MM.1S (cell line): ENCODE results near the gene UNC5C.

Experiments
- DNase-seq: peaks from one replicate; pipeline ENCODE4 v3.0.0-alpha.2; 2015
- H2AFZ ChIP-seq: fragments of 300-600 bp; sonication (generic); 2 replicates; pipeline ENCODE4 v1.6.0; 2016; ENCODE audit warnings: antibody characterized with exemption, low read length
- H3F3A ChIP-seq: fragments of 300-600 bp; sonication (generic); 2 replicates; pipeline ENCODE4 v1.6.1; 2016; ENCODE audit warnings: mild to moderate bottlenecking, antibody characterized with exemption, low read length, moderate library complexity, mixed read lengths; ENCODE audit not compliant: insufficient read depth
- H3K27ac ChIP-seq: fragments of 300-600 bp; sonication (generic); 2 replicates; pipeline ENCODE4 v1.5.1; 2016; ENCODE audit warnings: mild to moderate bottlenecking, low read length
- H3K27me3 ChIP-seq: fragments of 300-600 bp; sonication (generic); replicated peaks from 2 replicates; pipeline ENCODE4 v1.6.0; 2016; ENCODE audit warnings: low read length; ENCODE audit not compliant: insufficient read depth
- H3K36me3 ChIP-seq: fragments of 300-600 bp; sonication (generic); replicated peaks from 2 replicates; pipeline ENCODE4 v1.6.1; 2016; ENCODE audit warnings: mild to moderate bottlenecking, low read length, mixed read lengths; ENCODE audit not compliant: insufficient read depth
- H3K4me1 ChIP-seq: fragments of 300-600 bp; sonication (generic); 2 replicates; pipeline ENCODE4 v1.6.1; 2016; ENCODE audit warnings: low read length, mixed read lengths
- H3K4me2 ChIP-seq: fragments of 300-600 bp; sonication (generic); 2 replicates; pipeline ENCODE4 v1.6.0; 2016; ENCODE audit warnings: low read depth, low read length
- H3K4me3 ChIP-seq: fragments of 300-600 bp; sonication (generic); 2 replicates; pipeline ENCODE4 v1.5.1; 2016; ENCODE audit warnings: low read length, mixed read lengths
- H3K79me2 ChIP-seq: fragments of 300-600 bp; sonication (generic); 2 replicates; pipeline ENCODE4 v1.6.1; 2016; ENCODE audit warnings: mixed run types, low read length, mixed read lengths
- H3K9ac ChIP-seq: fragments of 300-600 bp; sonication (generic); 2 replicates; pipeline ENCODE4 v1.6.1; 2016; ENCODE audit warnings: low read length, mixed read lengths
- H3K9me2 ChIP-seq: fragments of 300-600 bp; sonication (generic); replicated peaks from 2 replicates; pipeline ENCODE4 v1.6.1; 2016; ENCODE audit warnings: mild to moderate bottlenecking, low read length, mixed read lengths; ENCODE audit not compliant: insufficient read depth
- H3K9me3 ChIP-seq: fragments of 300-600 bp; sonication (generic); replicated peaks from 2 replicates; pipeline ENCODE4 v1.6.1; 2016; ENCODE audit warnings: mild to moderate bottlenecking, low read length, mixed read lengths; ENCODE audit not compliant: insufficient read depth
- H4K20me1 ChIP-seq: fragments of 300-600 bp; sonication (generic); 2 replicates; pipeline ENCODE4 v1.6.1; 2016; ENCODE audit warnings: mild to moderate bottlenecking, low read length, moderate library complexity, mixed read lengths; ENCODE audit not compliant: insufficient read depth
- CTCF ChIP-seq: fragments of 300-600 bp; sonication (generic); IDR thresholded peaks from 2 replicates; pipeline ENCODE4 v1.5.1; 2016; ENCODE audit warnings: antibody characterized with exemption, low read length, mixed read lengths
- EZH2 ChIP-seq: fragments of 300-600 bp; sonication (generic); optimal IDR thresholded peaks from 2 replicates; pipeline ENCODE3; 2017; ENCODE audit warnings: low read depth, mild to moderate bottlenecking, antibody characterized with exemption, low read length, mixed read lengths
- EZH2phosphoT487 ChIP-seq: fragments of 300-600 bp; sonication (generic); IDR thresholded peaks from 2 replicates; pipeline ENCODE4 v1.6.1; 2018; ENCODE audit warnings: antibody characterized with exemption, low read length

UNC5C gene

GRCh38 chr4:95371476-95372224, 177.1 kb downstream of the UNC5C start:
- no peaks in the 10 kb centered on the region for H3K9me3 ChIP-seq
- H2AFZ ChIP-seq, result no peak overlapping the region
- no peaks in the 10 kb centered on the region for H3K27me3 ChIP-seq
- H3K27ac ChIP-seq, result no peak overlapping the region
- H3F3A ChIP-seq, result no peaks in the 10 kb centered on the region
- no peak overlapping the region for H3K4me3 ChIP-seq
- TF ChIP-seq EZH2 (no peak), EZH2phosphoT487 (no peak), CTCF (no peak)
- DNase-seq, result no peak
- no peaks in the 10 kb centered on the region for H3K9me2 ChIP-seq
- no peaks in the 10 kb centered on the region for H3K4me1 ChIP-seq
- no peaks in the 10 kb centered on the region for H3K36me3 ChIP-seq
- H3K9ac ChIP-seq, result no peak overlapping the region
- no peaks in the 10 kb centered on the region for H4K20me1 ChIP-seq
- no peaks in the 10 kb centered on the region for H3K79me2 ChIP-seq
- H3K4me2 ChIP-seq, result no peak overlapping the region

- H4K20me1 ChIP-seq, result no peaks in the 10 kb centered on the region
- DNase-seq, result no peak
- no peak overlapping the region for H3K4me2 ChIP-seq
- no peak overlapping the region for H3K27ac ChIP-seq
- no peaks in the 10 kb centered on the region for H3K9me2 ChIP-seq
- TF ChIP-seq EZH2phosphoT487, result no peak
- no peak for TF ChIP-seq CTCF
- TF ChIP-seq EZH2, result no peak
- no peak overlapping the region for H2AFZ ChIP-seq
- H3K36me3 ChIP-seq, result no peaks in the 10 kb centered on the region
- H3K27me3 ChIP-seq, result no peaks in the 10 kb centered on the region
- H3K79me2 ChIP-seq, result no peaks in the 10 kb centered on the region
- H3K9me3 ChIP-seq, result no peaks in the 10 kb centered on the region
- H3K9ac ChIP-seq, result no peak overlapping the region
- no peaks in the 10 kb centered on the region for H3F3A ChIP-seq
- H3K4me3 ChIP-seq, result no peak overlapping the region
- no peaks in the 10 kb centered on the region for H3K4me1 ChIP-seq
Measured at GRCh38 chr4:95367824-95368223, 180.9 kb downstream of the UNC5C start.

GRCh38 chr4:95363966-95364365, 184.8 kb downstream of the UNC5C start:
- Histone ChIP-seq H3K36me3 (no peaks in the 10 kb centered on the region), H3K27ac (peak overlapping the region; percentile 23; the same call in 1 of the 2 replicates), H3K9me3 (no peaks in the 10 kb centered on the region), H3K4me3 (no peak overlapping the region), H4K20me1 (no peaks in the 10 kb centered on the region), H2AFZ (peak overlapping the region; percentile 27; the same call in 1 of the 2 replicates), H3K27me3 (no peaks in the 10 kb centered on the region), H3F3A (no peaks in the 10 kb centered on the region), H3K9me2 (no peaks in the 10 kb centered on the region), H3K4me2 (peak overlapping the region; percentile 29), H3K4me1 (no peaks in the 10 kb centered on the region), H3K9ac (no peak overlapping the region), H3K79me2 (no peaks in the 10 kb centered on the region)
- DNase-seq, result peak; percentile 7
- no peak for TF ChIP-seq EZH2phosphoT487
- no peak for TF ChIP-seq EZH2
- no peak for TF ChIP-seq CTCF
